Measurements from ENCODE around the gene AP3B2. TPM values are rescaled to one million over a fixed set of nuclear protein-coding genes. Genes with fewer than 3 reads are reported as not detected.
"Not testable (repeated sequence)": the region's sequence is repeated elsewhere in the genome, so short reads cannot be mapped to it uniquely, and the experiment has no call there.

AP3B2 gene
- total RNA-seq, 1 donor from 2014 or later, result 5.6 TPM

DNA sequence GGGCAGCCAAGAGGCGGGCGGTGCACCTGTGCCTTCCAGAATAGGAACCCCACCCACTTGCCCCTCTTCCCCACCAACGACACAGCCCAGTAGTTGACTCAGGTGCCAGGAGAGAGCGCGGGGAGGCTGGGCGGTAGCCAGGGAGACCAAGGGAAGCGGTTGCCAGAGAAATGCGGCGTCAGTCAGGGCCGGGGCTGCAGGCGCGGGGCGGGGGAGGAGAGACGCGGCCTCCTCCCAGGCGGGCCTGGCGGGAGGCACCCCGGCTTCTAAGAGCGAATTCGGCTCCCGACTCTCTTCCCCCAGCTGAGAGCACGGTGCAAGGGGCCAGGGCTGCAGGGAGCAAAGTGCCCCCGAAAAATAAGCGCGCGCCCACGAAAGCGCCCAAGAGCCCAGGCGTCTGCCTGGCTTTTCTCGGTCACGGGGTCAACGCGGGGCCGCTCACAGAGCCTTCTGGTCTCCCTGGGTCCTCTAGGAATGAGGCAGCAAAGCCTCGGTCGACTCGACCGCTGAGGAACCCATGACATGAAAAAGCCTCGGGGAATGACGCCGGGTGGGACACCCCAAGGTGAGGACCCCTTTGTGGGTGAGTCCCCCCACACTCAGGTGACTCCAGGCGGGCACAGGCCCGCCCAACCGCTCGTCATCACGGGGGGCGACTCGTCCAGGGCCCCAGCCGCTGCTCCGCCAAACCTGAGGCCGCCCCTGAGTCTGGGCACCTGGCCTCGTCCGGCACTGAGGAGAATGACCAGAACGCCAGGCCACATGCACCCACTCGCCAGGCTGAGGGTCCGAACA lies 63.2 kb downstream of the AP3B2 start:
- TF ChIP-seq CTCF (IDR thresholded peaks at IDR 0.05; ENCODE audit: unreplicated experiment), result no peak
- Mint-ChIP-seq H3K9me3 (ENCODE audit: unreplicated experiment) (no peaks in the 10 kb centered on the region), H3K27me3 (ENCODE audit: unreplicated experiment) (peaks cover 24% of the 10 kb centered on the region), H3K36me3 (ENCODE audit: low read depth, unreplicated experiment) (no peaks in the 10 kb centered on the region), H3K4me3 (ENCODE audit: unreplicated experiment) (peak overlapping the region; percentile 59), H3K4me1 (ENCODE audit: unreplicated experiment) (peaks cover 7% of the 10 kb centered on the region), H3K27ac (ENCODE audit: unreplicated experiment) (no peak overlapping the region)
- no peak for DNase-seq (ENCODE audit: low spot score)

- not testable (repeated sequence) for DNase-seq (ENCODE audit: low spot score); H3K9me3 Mint-ChIP-seq (ENCODE audit: unreplicated experiment); H3K27ac Mint-ChIP-seq (ENCODE audit: unreplicated experiment); H3K4me3 Mint-ChIP-seq (ENCODE audit: unreplicated experiment); H3K36me3 Mint-ChIP-seq (ENCODE audit: low read depth, unreplicated experiment)
- peaks cover 24% of the 10 kb centered on the region for H3K27me3 Mint-ChIP-seq (ENCODE audit: unreplicated experiment)
- peaks cover 19% of the 10 kb centered on the region for H3K4me1 Mint-ChIP-seq (ENCODE audit: unreplicated experiment)
Observed at GRCh38 chr15:82644967-82645852, 64.5 kb downstream of the AP3B2 start.

DNA sequence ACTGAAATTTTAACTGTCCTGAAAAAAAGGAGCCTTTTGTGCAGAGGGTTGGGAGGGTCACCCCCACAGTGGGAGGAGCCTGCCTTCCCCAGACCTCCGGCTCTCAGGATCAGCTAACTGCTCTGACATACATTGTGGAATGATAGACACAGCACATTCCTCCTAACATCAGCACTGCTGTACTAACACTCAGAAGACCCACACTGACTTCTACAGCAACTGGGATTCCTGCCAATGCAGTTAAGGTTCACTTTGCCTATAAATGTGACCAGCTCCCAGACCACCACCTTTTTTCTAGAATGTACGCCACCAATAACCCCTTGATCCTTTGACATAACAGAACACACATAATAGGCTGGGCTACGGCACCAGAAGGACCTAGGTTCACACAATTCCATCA lies 65.7 kb downstream of the AP3B2 start:
- Mint-ChIP-seq H3K36me3 (ENCODE audit: low read depth, unreplicated experiment) (no peaks in the 10 kb centered on the region), H3K9me3 (ENCODE audit: unreplicated experiment) (no peaks in the 10 kb centered on the region), H3K4me1 (ENCODE audit: unreplicated experiment) (peaks cover 19% of the 10 kb centered on the region), H3K27me3 (ENCODE audit: unreplicated experiment) (peaks cover 21% of the 10 kb centered on the region), H3K27ac (ENCODE audit: unreplicated experiment) (no peak overlapping the region), H3K4me3 (ENCODE audit: unreplicated experiment) (no peak overlapping the region)
- no peak for DNase-seq (ENCODE audit: low spot score)
- no peak for TF ChIP-seq CTCF (IDR thresholded peaks at IDR 0.05; ENCODE audit: unreplicated experiment)

GRCh38 chr15:82642656-82643055 lies 67.0 kb downstream of the AP3B2 start:
- TF ChIP-seq CTCF (IDR thresholded peaks at IDR 0.05; ENCODE audit: unreplicated experiment), result no peak
- no peaks in the 10 kb centered on the region for H3K9me3 Mint-ChIP-seq (ENCODE audit: unreplicated experiment)
- H3K4me1 Mint-ChIP-seq (ENCODE audit: unreplicated experiment), result peaks cover 15% of the 10 kb centered on the region
- H3K4me3 Mint-ChIP-seq (ENCODE audit: unreplicated experiment), result no peak overlapping the region
- no peak for DNase-seq (ENCODE audit: low spot score)
- H3K36me3 Mint-ChIP-seq (ENCODE audit: low read depth, unreplicated experiment), result no peaks in the 10 kb centered on the region
- no peak overlapping the region for H3K27ac Mint-ChIP-seq (ENCODE audit: unreplicated experiment)
- H3K27me3 Mint-ChIP-seq (ENCODE audit: unreplicated experiment), result peaks cover 12% of the 10 kb centered on the region

- Mint-ChIP-seq H3K27me3 (ENCODE audit: unreplicated experiment) (peaks cover 12% of the 10 kb centered on the region), H3K4me1 (ENCODE audit: unreplicated experiment) (peaks cover 19% of the 10 kb centered on the region), H3K27ac (ENCODE audit: unreplicated experiment) (peak overlapping the region; percentile 7), H3K36me3 (ENCODE audit: low read depth, unreplicated experiment) (no peaks in the 10 kb centered on the region), H3K9me3 (ENCODE audit: unreplicated experiment) (no peaks in the 10 kb centered on the region), H3K4me3 (ENCODE audit: unreplicated experiment) (no peak overlapping the region)
- no peak for DNase-seq (ENCODE audit: low spot score)
- TF ChIP-seq CTCF (IDR thresholded peaks at IDR 0.05; ENCODE audit: unreplicated experiment), result no peak
Observed at GRCh38 chr15:82641129-82641798, 68.4 kb downstream of the AP3B2 start.
